ENCODE data around the gene IL17RD. TPM values are rescaled to one million over a fixed set of nuclear protein-coding genes. Genes with fewer than 3 reads are reported as not detected.
"Not testable (repeated sequence)": the region's sequence is repeated elsewhere in the genome, so short reads cannot be mapped to it uniquely, and the experiment has no call there.

Gene IL17RD
- total RNA-seq, 1 donor from 2014 or later: 17.2 TPM

GRCh38 chr3:57085211-57085610 lies 79.9 kb downstream of the IL17RD start:
- Histone ChIP-seq H3K27me3 (no peaks in the 10 kb centered on the region), H3K4me1 (no peaks in the 10 kb centered on the region), H3K27ac (no peak overlapping the region), H3K9me3 (no peaks in the 10 kb centered on the region), H3K4me3 (no peak overlapping the region), H3K36me3 (no peaks in the 10 kb centered on the region)
- intact Hi-C loops (cut with DNase I): no loop called here
- no peak for TF ChIP-seq POLR2A (IDR thresholded peaks at IDR 0.05)
- no peak for TF ChIP-seq POLR2AphosphoS5 (IDR thresholded peaks at IDR 0.05; ENCODE audit: insufficient read depth in 1 of 2, low read depth in 1 of 2)
- TF ChIP-seq CTCF (IDR thresholded peaks at IDR 0.05): no peak
- DNase-seq (ENCODE audit: extremely low spot score in 2 of 2): no peak

- DNase-seq (ENCODE audit: extremely low spot score in 2 of 2); H3K27me3 ChIP-seq; H3K4me3 ChIP-seq; H3K9me3 ChIP-seq; H3K27ac ChIP-seq; H3K36me3 ChIP-seq; intact Hi-C loops (cut with DNase I): not testable (repeated sequence)
- H3K4me1 ChIP-seq: peaks cover 12% of the 10 kb centered on the region
These were observed 81.7 kb downstream of the IL17RD start for GRCh38 chr3:57083266-57083995.

GRCh38 chr3:57082481-57082880 lies 82.7 kb downstream of the IL17RD start:
- no peak for TF ChIP-seq POLR2AphosphoS5 (IDR thresholded peaks at IDR 0.05; ENCODE audit: insufficient read depth in 1 of 2, low read depth in 1 of 2)
- no peak for TF ChIP-seq CTCF (IDR thresholded peaks at IDR 0.05)
- TF ChIP-seq POLR2A (IDR thresholded peaks at IDR 0.05): no peak
- no peak overlapping the region for H3K4me3 ChIP-seq
- peaks cover 21% of the 10 kb centered on the region for H3K4me1 ChIP-seq
- H3K27ac ChIP-seq: no peak overlapping the region
- no peaks in the 10 kb centered on the region for H3K27me3 ChIP-seq
- intact Hi-C loops (cut with DNase I): no loop called here
- no peak for DNase-seq (ENCODE audit: extremely low spot score in 2 of 2)
- H3K9me3 ChIP-seq: no peaks in the 10 kb centered on the region
- no peaks in the 10 kb centered on the region for H3K36me3 ChIP-seq

- TF ChIP-seq POLR2A (IDR thresholded peaks at IDR 0.05) (no peak), POLR2AphosphoS5 (IDR thresholded peaks at IDR 0.05; ENCODE audit: insufficient read depth in 1 of 2, low read depth in 1 of 2) (no peak), CTCF (IDR thresholded peaks at IDR 0.05) (no peak)
- Histone ChIP-seq H3K27ac (no peak overlapping the region), H3K36me3 (no peaks in the 10 kb centered on the region), H3K4me3 (no peak overlapping the region), H3K27me3 (no peaks in the 10 kb centered on the region), H3K4me1 (peaks cover 22% of the 10 kb centered on the region), H3K9me3 (no peaks in the 10 kb centered on the region)
- intact Hi-C loops (cut with DNase I): no loop called here
- DNase-seq (ENCODE audit: extremely low spot score in 2 of 2): no peak
These were observed 84.0 kb downstream of the IL17RD start for GRCh38 chr3:57081173-57081572.

GRCh38 chr3:57080171-57080570 lies 85.0 kb downstream of the IL17RD start:
- intact Hi-C loops (cut with DNase I): no loop called here
- H3K4me3 ChIP-seq: no peak overlapping the region
- no peaks in the 10 kb centered on the region for H3K36me3 ChIP-seq
- peaks cover 22% of the 10 kb centered on the region for H3K4me1 ChIP-seq
- no peaks in the 10 kb centered on the region for H3K9me3 ChIP-seq
- TF ChIP-seq POLR2AphosphoS5 (IDR thresholded peaks at IDR 0.05; ENCODE audit: insufficient read depth in 1 of 2, low read depth in 1 of 2): no peak
- TF ChIP-seq CTCF (IDR thresholded peaks at IDR 0.05): no peak
- TF ChIP-seq POLR2A (IDR thresholded peaks at IDR 0.05): no peak
- no peaks in the 10 kb centered on the region for H3K27me3 ChIP-seq
- H3K27ac ChIP-seq: no peak overlapping the region
- no peak for DNase-seq (ENCODE audit: extremely low spot score in 2 of 2)

All from vagina (tissue), 2 donors.